ENCODE measurements around the gene MMP24OS. TPM values are rescaled to one million over a fixed set of nuclear protein-coding genes. Genes with fewer than 3 reads are reported as not detected.

The MMP24OS gene
- total RNA-seq, 1 experiment from 2014 or later = 42.3 TPM

DNA sequence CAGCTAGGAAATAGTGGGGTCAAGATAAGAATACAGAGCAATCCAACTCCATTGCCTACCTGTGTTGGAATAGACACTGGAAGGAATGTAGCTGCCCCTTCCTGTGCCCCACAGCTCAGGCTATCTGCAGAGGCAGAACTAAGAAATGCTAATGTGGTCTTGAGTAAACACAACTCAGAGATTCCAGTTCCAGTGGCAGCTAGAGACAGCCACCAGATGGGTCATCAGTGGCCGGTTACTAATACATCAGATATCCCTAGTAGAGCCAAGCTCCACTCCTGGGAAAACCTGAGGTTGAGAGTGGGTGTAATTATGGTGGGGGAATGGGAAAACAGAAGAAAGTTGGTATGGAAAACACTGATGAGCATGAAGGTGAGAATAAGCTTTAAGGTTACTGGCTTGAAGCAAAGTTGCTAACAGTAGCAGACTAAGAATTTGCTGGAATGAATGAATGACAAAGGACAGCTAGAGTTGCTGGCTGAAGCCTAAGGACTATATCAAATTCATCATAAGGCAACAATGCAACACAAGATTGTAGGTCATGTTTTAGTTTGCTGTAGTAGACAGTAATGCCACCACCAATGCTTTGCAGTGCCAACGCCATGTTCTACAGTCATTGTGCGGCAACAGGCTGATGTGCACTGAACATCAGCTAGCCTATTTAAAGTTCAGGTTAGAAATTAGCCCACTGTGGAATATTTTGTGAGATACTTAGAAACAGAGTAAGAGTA, 42.6 kb upstream of the MMP24OS start:
- Mint-ChIP-seq H3K27ac (ENCODE audit: unreplicated experiment) (peak overlapping the region; percentile 86), H3K36me3 (ENCODE audit: insufficient read depth, unreplicated experiment) (no peaks in the 10 kb centered on the region), H3K4me1 (ENCODE audit: low read depth, unreplicated experiment) (peaks cover 45% of the 10 kb centered on the region), H3K27me3 (ENCODE audit: insufficient read depth, unreplicated experiment) (no peaks in the 10 kb centered on the region), H3K4me3 (ENCODE audit: unreplicated experiment) (peak overlapping the region; percentile 31), H3K9me3 (ENCODE audit: unreplicated experiment) (no peaks in the 10 kb centered on the region)
- Histone ChIP-seq H3K4me3 (ENCODE audit: low read depth, low read length) (no peak overlapping the region), H3K4me1 (peaks cover 57% of the 10 kb centered on the region), H3K36me3 (ENCODE audit: control insufficient read depth, insufficient read depth, low read length) (no peaks in the 10 kb centered on the region), H3K27me3 (replicated peaks; ENCODE audit: control insufficient read depth, insufficient read depth, low read length) (no peaks in the 10 kb centered on the region), H3K9me3 (no peaks in the 10 kb centered on the region)
- ChIA-PET POLR2A (interaction anchor here (0.5 to 2.6 kb wide), 9 partner anchors 11 to 451 kb away, joined by 3 to 18 read pairs (median 5); partner anchors contain the start of genes CEP250, EIF6, PHF20 and UQCC1), CTCF (interaction anchor here (0.5 to 5.1 kb wide), 15 partner anchors 9 to 444 kb away, joined by 3 to 78 read pairs (median 4); partner anchors contain the start of genes ACSS2, EIF6 and RBM39)
- TF ChIP-seq, protein P1, sequence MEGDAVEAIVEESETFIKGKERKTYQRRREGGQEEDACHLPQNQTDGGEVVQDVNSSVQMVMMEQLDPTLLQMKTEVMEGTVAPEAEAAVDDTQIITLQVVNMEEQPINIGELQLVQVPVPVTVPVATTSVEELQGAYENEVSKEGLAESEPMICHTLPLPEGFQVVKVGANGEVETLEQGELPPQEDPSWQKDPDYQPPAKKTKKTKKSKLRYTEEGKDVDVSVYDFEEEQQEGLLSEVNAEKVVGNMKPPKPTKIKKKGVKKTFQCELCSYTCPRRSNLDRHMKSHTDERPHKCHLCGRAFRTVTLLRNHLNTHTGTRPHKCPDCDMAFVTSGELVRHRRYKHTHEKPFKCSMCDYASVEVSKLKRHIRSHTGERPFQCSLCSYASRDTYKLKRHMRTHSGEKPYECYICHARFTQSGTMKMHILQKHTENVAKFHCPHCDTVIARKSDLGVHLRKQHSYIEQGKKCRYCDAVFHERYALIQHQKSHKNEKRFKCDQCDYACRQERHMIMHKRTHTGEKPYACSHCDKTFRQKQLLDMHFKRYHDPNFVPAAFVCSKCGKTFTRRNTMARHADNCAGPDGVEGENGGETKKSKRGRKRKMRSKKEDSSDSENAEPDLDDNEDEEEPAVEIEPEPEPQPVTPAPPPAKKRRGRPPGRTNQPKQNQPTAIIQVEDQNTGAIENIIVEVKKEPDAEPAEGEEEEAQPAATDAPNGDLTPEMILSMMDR (IDR thresholded peaks at IDR 0.05; ENCODE audit: insufficient read depth in 1 of 2, low read depth in 1 of 2, low read length in 1 of 2, severe bottlenecking in 1 of 2, unreplicated experiment in 1 of 2) = no peak
- DNase-seq = peak; percentile 88 to 95
- intact Hi-C loops (cut with micrococcal nuclease; ENCODE audit: unreplicated experiment) = loop anchor here (1.0 to 10.0 kb wide), 2 partner anchors 13 to 294 kb away; partner anchors contain the start of gene SPAG4
- TSS peak; percentile 96 for BruUV-seq (replicated peaks)

DNA sequence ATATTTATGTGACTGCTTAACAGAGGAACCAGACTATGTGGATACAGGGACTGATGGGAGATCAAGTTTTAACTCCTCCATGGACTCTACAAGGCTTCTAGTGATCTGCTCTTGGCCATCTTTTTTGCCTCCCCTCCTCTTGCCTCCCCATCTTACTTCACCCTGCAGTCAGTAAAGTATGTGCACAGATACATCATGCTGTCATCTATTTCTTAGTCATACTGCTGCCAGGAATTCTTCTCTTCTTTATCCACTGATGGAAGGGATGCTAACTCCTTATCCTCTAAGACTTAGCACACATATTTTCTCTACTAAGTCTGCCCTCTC, 41.9 kb upstream of the MMP24OS start:
- TF ChIP-seq, protein P1 (IDR thresholded peaks at IDR 0.05; ENCODE audit: insufficient read depth in 1 of 2, low read depth in 1 of 2, low read length in 1 of 2, severe bottlenecking in 1 of 2, unreplicated experiment in 1 of 2) = no peak
- peaks cover 45% of the 10 kb centered on the region for H3K4me1 Mint-ChIP-seq (ENCODE audit: low read depth, unreplicated experiment)
- Histone ChIP-seq H3K4me1 (peaks cover 52% of the 10 kb centered on the region), H3K27me3 (replicated peaks; ENCODE audit: control insufficient read depth, insufficient read depth, low read length) (no peaks in the 10 kb centered on the region), H3K9me3 (no peaks in the 10 kb centered on the region), H3K36me3 (ENCODE audit: control insufficient read depth, insufficient read depth, low read length) (no peaks in the 10 kb centered on the region), H3K4me3 (ENCODE audit: low read depth, low read length) (no peak overlapping the region)
- intact Hi-C loops (cut with micrococcal nuclease; ENCODE audit: unreplicated experiment) = loop anchor here (1.0 to 10.0 kb wide), 3 partner anchors 7 to 295 kb away; partner anchors contain the start of gene SPAG4
- H3K27me3 Mint-ChIP-seq (ENCODE audit: insufficient read depth, unreplicated experiment) = no peaks in the 10 kb centered on the region
- ChIA-PET CTCF (interaction anchor here (0.5 to 5.1 kb wide), 15 partner anchors 9 to 443 kb away, joined by 3 to 78 read pairs (median 4); partner anchors contain the start of genes ACSS2 and EIF6), POLR2A (interaction anchor here (0.6 to 2.6 kb wide), 8 partner anchors 10 to 136 kb away, joined by 3 to 18 read pairs (median 6); partner anchors contain the start of genes CEP250, EIF6 and UQCC1)
- no peaks in the 10 kb centered on the region for H3K9me3 Mint-ChIP-seq (ENCODE audit: unreplicated experiment)
- DNase-seq = no peak
- peaks cover 7% of the 10 kb centered on the region for H3K36me3 Mint-ChIP-seq (ENCODE audit: insufficient read depth, unreplicated experiment)
- TSS peak; percentile 82 for BruUV-seq (replicated peaks)
- peak overlapping the region; percentile 31 for H3K4me3 Mint-ChIP-seq (ENCODE audit: unreplicated experiment)
- peak overlapping the region; percentile 86 for H3K27ac Mint-ChIP-seq (ENCODE audit: unreplicated experiment)

- Histone ChIP-seq H3K27me3 (replicated peaks; ENCODE audit: control insufficient read depth, insufficient read depth, low read length) (no peaks in the 10 kb centered on the region), H3K36me3 (ENCODE audit: control insufficient read depth, insufficient read depth, low read length) (no peaks in the 10 kb centered on the region), H3K4me3 (ENCODE audit: low read depth, low read length) (no peak overlapping the region), H3K9me3 (no peaks in the 10 kb centered on the region), H3K4me1 (peaks cover 55% of the 10 kb centered on the region)
- Mint-ChIP-seq H3K4me1 (ENCODE audit: low read depth, unreplicated experiment) (peaks cover 48% of the 10 kb centered on the region), H3K4me3 (ENCODE audit: unreplicated experiment) (peak overlapping the region; percentile 31), H3K36me3 (ENCODE audit: insufficient read depth, unreplicated experiment) (peaks cover 10% of the 10 kb centered on the region), H3K27me3 (ENCODE audit: insufficient read depth, unreplicated experiment) (no peaks in the 10 kb centered on the region), H3K9me3 (ENCODE audit: unreplicated experiment) (no peaks in the 10 kb centered on the region), H3K27ac (ENCODE audit: unreplicated experiment) (peak overlapping the region; percentile 86)
- TF ChIP-seq, protein P1 (IDR thresholded peaks at IDR 0.05; ENCODE audit: insufficient read depth in 1 of 2, low read depth in 1 of 2, low read length in 1 of 2, severe bottlenecking in 1 of 2, unreplicated experiment in 1 of 2) = no peak
- BruUV-seq (replicated peaks) = no TSS peak
- ChIA-PET CTCF (interaction anchor here (0.6 to 5.1 kb wide), 5 partner anchors 10 to 56 kb away, joined by 3 to 78 read pairs (median 4); no protein-coding TSS in a partner anchor), POLR2A (no interaction called here)
- peak in 1 of 2 experiments; percentile 71 for DNase-seq
- intact Hi-C loops (cut with micrococcal nuclease; ENCODE audit: unreplicated experiment) = loop anchor here (1.0 kb wide), 1 partner anchor 8 kb away; no protein-coding TSS in a partner anchor
These were observed 41.4 kb upstream of the MMP24OS start for GRCh38 chr20:35319192-35319870.
